LNCAP (cell line): Measurements from ENCODE around the gene PRR9.
A peak's percentile ranks its signal among the peaks of the same experiment; 100 is the strongest.

Experiments used
- TF ChIP-seq, protein P1 (sequence below): fragments of 450-650 bp; IDR thresholded peaks from 2 replicates; pipeline ENCODE4 v1.5.1; 2017; ENCODE audit warnings: mild to moderate bottlenecking

The PRR9 gene, protein sequence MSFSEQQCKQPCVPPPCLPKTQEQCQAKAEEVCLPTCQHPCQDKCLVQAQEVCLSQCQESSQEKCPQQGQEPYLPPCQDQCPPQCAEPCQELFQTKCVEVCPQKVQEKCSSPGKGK

GRCh38 chr1:153217212-153217611 is at the start of gene PRR9:
Gene PRR9, plus strand, starts transcription at chr1:153217584. Its CDS starts 561 bp downstream, at chr1:153218145.
- TF ChIP-seq, protein P1, sequence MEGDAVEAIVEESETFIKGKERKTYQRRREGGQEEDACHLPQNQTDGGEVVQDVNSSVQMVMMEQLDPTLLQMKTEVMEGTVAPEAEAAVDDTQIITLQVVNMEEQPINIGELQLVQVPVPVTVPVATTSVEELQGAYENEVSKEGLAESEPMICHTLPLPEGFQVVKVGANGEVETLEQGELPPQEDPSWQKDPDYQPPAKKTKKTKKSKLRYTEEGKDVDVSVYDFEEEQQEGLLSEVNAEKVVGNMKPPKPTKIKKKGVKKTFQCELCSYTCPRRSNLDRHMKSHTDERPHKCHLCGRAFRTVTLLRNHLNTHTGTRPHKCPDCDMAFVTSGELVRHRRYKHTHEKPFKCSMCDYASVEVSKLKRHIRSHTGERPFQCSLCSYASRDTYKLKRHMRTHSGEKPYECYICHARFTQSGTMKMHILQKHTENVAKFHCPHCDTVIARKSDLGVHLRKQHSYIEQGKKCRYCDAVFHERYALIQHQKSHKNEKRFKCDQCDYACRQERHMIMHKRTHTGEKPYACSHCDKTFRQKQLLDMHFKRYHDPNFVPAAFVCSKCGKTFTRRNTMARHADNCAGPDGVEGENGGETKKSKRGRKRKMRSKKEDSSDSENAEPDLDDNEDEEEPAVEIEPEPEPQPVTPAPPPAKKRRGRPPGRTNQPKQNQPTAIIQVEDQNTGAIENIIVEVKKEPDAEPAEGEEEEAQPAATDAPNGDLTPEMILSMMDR, result no peak

DNA sequence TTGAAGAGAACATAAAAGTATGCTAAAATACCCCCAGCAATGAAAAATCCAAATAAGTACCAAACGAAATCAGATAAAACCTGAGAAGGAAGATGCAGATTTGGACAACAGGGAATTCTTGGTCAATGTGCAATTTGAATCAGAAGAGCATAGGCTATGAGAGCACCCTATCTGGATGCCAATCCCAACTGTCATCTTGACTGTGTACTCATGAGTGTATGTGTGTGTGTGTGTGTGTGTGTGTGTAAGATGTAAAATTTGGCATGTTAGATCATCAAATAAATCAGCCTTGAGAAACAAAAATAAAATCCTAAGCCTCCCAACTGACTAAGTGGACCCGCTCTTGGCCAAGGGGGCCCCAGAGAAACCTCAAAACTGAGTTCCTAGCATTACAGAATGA is 48.7 kb upstream of the PRR9 start:
- TF ChIP-seq, protein P1, result no peak

GRCh38 chr1:153174624-153175023 is 42.8 kb upstream of the PRR9 start:
- TF ChIP-seq, protein P1, result no peak

GRCh38 chr1:153178922-153179321 is 38.5 kb upstream of the PRR9 start:
- TF ChIP-seq, protein P1, result no peak

DNA sequence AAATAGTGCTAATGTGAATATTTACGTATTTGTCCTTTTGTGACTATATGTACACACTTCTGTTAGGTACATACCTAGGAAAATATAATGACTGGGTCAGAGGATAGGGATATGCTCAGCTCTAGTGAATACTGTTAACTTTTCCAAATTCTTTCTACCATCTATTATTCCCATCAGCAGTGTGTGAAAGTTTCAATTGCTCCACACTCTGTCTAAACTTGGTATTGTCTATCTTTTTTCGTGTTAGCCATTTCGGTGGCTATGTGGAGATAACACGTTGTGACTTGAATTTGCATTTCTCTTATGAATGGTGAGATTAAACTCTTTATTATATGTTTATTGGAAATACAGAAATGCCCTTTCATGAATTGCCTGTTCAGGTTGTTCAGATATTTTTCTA is 36.8 kb upstream of the PRR9 start:
- TF ChIP-seq, protein P1, result no peak

DNA sequence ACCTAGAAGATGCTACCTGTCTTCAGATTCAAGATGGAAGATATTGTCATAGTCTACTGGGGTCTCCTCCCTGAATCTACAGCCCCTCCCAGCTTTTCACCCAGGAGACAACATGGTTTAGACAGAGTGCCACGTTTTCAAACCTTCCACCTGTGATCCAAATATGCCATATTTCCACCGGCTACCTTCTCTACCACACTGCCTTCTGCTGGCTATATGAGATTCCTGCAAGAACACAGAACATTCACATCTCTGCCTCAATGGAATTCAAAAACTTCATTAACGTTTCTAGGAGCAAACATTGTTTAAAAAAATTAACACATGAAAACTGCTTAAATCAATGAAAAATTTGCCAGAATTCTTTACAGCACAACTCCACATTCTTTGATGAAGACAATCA is 27.0 kb upstream of the PRR9 start:
- TF ChIP-seq, protein P1, result peak; percentile 65

- TF ChIP-seq, protein P1, result peak; percentile 60
Measured at GRCh38 chr1:153192697-153193096, 24.7 kb upstream of the PRR9 start.
